Upper lobe of left lung (tissue), 4 donors: ENCODE data around the gene ADAMTS14.

ENCODE experiments used
- EP300 ChIP-seq, 4 donors: sonication (generic); formaldehyde crosslinking; IDR thresholded peaks; one replicate each; pipeline ENCODE4 v1.5.1; 2017; ENCODE audit warnings: antibody characterized with exemption in 4 of 4, control low read depth in 2 of 4
- POLR2A ChIP-seq, 4 donors: fragments of 450-650 bp; IDR thresholded peaks; one replicate each; pipeline ENCODE4 v1.5.1; 2016 to 2017; ENCODE audit warnings: antibody characterized with exemption in 4 of 4, mild to moderate bottlenecking in 2 of 4
- POLR2AphosphoS5 ChIP-seq, 2 donors: sonication (generic); formaldehyde crosslinking; IDR thresholded peaks; one replicate each; pipeline ENCODE4 v1.5.1; 2017; ENCODE audit warnings: antibody characterized with exemption in 2 of 2
- TF ChIP-seq, protein P1 (sequence below), 6 experiments: fragments of 450-650 bp in 4 of 6; fragments of 200-600 bp in 2 of 6; sonication (generic) in 2 of 6; IDR thresholded peaks; one replicate each; pipeline ENCODE4 v1.5.1; 2016 to 2019; ENCODE audit warnings: antibody characterized with exemption in 6 of 6

- TF ChIP-seq, protein P1, sequence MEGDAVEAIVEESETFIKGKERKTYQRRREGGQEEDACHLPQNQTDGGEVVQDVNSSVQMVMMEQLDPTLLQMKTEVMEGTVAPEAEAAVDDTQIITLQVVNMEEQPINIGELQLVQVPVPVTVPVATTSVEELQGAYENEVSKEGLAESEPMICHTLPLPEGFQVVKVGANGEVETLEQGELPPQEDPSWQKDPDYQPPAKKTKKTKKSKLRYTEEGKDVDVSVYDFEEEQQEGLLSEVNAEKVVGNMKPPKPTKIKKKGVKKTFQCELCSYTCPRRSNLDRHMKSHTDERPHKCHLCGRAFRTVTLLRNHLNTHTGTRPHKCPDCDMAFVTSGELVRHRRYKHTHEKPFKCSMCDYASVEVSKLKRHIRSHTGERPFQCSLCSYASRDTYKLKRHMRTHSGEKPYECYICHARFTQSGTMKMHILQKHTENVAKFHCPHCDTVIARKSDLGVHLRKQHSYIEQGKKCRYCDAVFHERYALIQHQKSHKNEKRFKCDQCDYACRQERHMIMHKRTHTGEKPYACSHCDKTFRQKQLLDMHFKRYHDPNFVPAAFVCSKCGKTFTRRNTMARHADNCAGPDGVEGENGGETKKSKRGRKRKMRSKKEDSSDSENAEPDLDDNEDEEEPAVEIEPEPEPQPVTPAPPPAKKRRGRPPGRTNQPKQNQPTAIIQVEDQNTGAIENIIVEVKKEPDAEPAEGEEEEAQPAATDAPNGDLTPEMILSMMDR (IDR thresholded peaks at IDR 0.05) = no peak
- TF ChIP-seq POLR2A (IDR thresholded peaks at IDR 0.05) (no peak), POLR2AphosphoS5 (IDR thresholded peaks at IDR 0.05) (no peak), EP300 (IDR thresholded peaks at IDR 0.05) (no peak)
Measured at GRCh38 chr10:70756700-70757360, 84.5 kb downstream of the ADAMTS14 start.
